HepG2 (cell line): ENCODE results near the gene STX10. TPM values are rescaled to one million over a fixed set of nuclear protein-coding genes. Genes with fewer than 3 reads are reported as not detected.

Source experiments
- AHR ChIP-seq: IDR thresholded peaks from 2 replicates; pipeline ENCODE4 v1.6.1; 2018; ENCODE audit warnings: missing genetic modification reagents, missing compliant biosample characterization
- BRCA1 ChIP-seq: sonication (generic); formaldehyde crosslinking; IDR thresholded peaks from 2 replicates; pipeline ENCODE4 v1.4.0; 2020; ENCODE audit warnings: missing genetic modification reagents
- DPF2 ChIP-seq: sonication (generic); formaldehyde crosslinking; IDR thresholded peaks from 2 replicates; pipeline ENCODE4 v1.4.0; 2020; ENCODE audit warnings: mild to moderate bottlenecking, low read depth, missing genetic modification reagents, borderline replicate concordance
- EP300 ChIP-seq, 3 experiments: sonication (generic) in 1 of 3; formaldehyde crosslinking in 1 of 3; IDR thresholded peaks; 2 replicates each; pipeline versions ENCODE4 v1.5.1 to v1.6.1; 2011 to 2020; ENCODE audit warnings: low read depth in 2 of 3, low read length in 2 of 3, borderline replicate concordance in 1 of 3, improper control_type of control experiment in 1 of 3, mild to moderate bottlenecking in 1 of 3, missing genetic modification reagents in 1 of 3, moderate library complexity in 1 of 3
- FOXP4 ChIP-seq: sonication (generic); formaldehyde crosslinking; IDR thresholded peaks from 2 replicates; pipeline ENCODE4 v1.4.0; 2020; ENCODE audit warnings: missing genetic modification reagents
- HOXA9 ChIP-seq: sonication (generic); formaldehyde crosslinking; IDR thresholded peaks from 2 replicates; pipeline ENCODE4 v1.8.1; 2022; ENCODE audit warnings: missing genetic modification reagents, mild to moderate bottlenecking, moderate library complexity, borderline replicate concordance
- MNT ChIP-seq: fragments of 450-650 bp; IDR thresholded peaks from 2 replicates; pipeline ENCODE4 v1.6.1; 2016
- SNAPC2 ChIP-seq: sonication (generic); formaldehyde crosslinking; IDR thresholded peaks from 2 replicates; pipeline ENCODE4 v1.8.1; 2022; ENCODE audit warnings: mild to moderate bottlenecking, missing genetic modification reagents
- TEAD3 ChIP-seq: optimal IDR thresholded peaks from 2 replicates; pipeline ENCODE3; 2016; ENCODE audit warnings: borderline replicate concordance
- TFAP4 ChIP-seq: sonication (generic); IDR thresholded peaks from 2 replicates; pipeline ENCODE4 v1.6.1; 2016; ENCODE audit warnings: low read depth, borderline replicate concordance
- TMF1 ChIP-seq: sonication (generic); formaldehyde crosslinking; IDR thresholded peaks from 2 replicates; pipeline ENCODE4 v1.8.1; 2022; ENCODE audit warnings: low read depth, missing genetic modification reagents
- ZC3H13 ChIP-seq: sonication (generic); formaldehyde crosslinking; IDR thresholded peaks from 2 replicates; pipeline ENCODE4 v1.8.1; 2023; ENCODE audit warnings: mild to moderate bottlenecking, missing genetic modification reagents, moderate library complexity
- ZFP62 ChIP-seq: sonication (generic); formaldehyde crosslinking; IDR thresholded peaks from 2 replicates; pipeline ENCODE4 v1.4.0; 2020; ENCODE audit warnings: missing genetic modification reagents
- ZFYVE20 ChIP-seq: sonication (generic); formaldehyde crosslinking; IDR thresholded peaks from 2 replicates; pipeline ENCODE4 v1.8.0; 2023; ENCODE audit warnings: low read depth, mild to moderate bottlenecking, moderate library complexity, missing genetic modification reagents, borderline replicate concordance
- ZKSCAN1 ChIP-seq: fragments of 150-350 bp; IDR thresholded peaks from 2 replicates; pipeline ENCODE4 v1.6.1; 2014; ENCODE audit warnings: low read length
- ZKSCAN8 ChIP-seq: IDR thresholded peaks from 2 replicates; pipeline ENCODE4 v1.6.1; 2016; ENCODE audit warnings: borderline replicate concordance, missing genetic modification reagents, missing compliant biosample characterization
- ZNF124 ChIP-seq: sonication (generic); formaldehyde crosslinking; IDR thresholded peaks from 2 replicates; pipeline ENCODE4 v1.4.0; 2020; ENCODE audit warnings: missing genetic modification reagents
- ZNF230 ChIP-seq: sonication (generic); formaldehyde crosslinking; IDR thresholded peaks from 2 replicates; pipeline ENCODE4 v1.4.0; 2020; ENCODE audit warnings: mild to moderate bottlenecking, missing genetic modification reagents
- ZNF232 ChIP-seq: sonication (generic); formaldehyde crosslinking; IDR thresholded peaks from 2 replicates; pipeline ENCODE4 v1.4.0; 2020; ENCODE audit warnings: missing genetic modification reagents, borderline replicate concordance
- ZNF275 ChIP-seq: sonication (generic); formaldehyde crosslinking; IDR thresholded peaks from 2 replicates; pipeline ENCODE4 v1.8.0; 2022; ENCODE audit warnings: missing genetic modification reagents, mild to moderate bottlenecking, inconsistent platforms, borderline replicate concordance
- ZNF329 ChIP-seq: sonication (generic); formaldehyde crosslinking; IDR thresholded peaks from 2 replicates; pipeline ENCODE4 v1.9.0; 2021; ENCODE audit warnings: low read depth, mild to moderate bottlenecking, missing genetic modification reagents
- ZNF556 ChIP-seq: sonication (generic); formaldehyde crosslinking; IDR thresholded peaks from 2 replicates; pipeline ENCODE4 v1.4.0; 2020; ENCODE audit warnings: mild to moderate bottlenecking, missing genetic modification reagents, borderline replicate concordance
- ZSCAN29 ChIP-seq: sonication (generic); formaldehyde crosslinking; conservative IDR thresholded peaks from 2 replicates; pipeline ENCODE4 v1.4.0; 2020; ENCODE audit warnings: mild to moderate bottlenecking, missing genetic modification reagents
- polyA plus RNA-seq, 8 experiments: library from polyadenylated mRNA; depleted of rRNA in 3 of 8; stranded (reverse) in 7 of 8; unstranded in 1 of 8; fragments of >200 nt; fragmentation: Illumina TruSeq in 4 of 8; extraction: Trizol in 4 of 8; gene quantifications; 2 replicates each; pipeline versions ENCODE4 v1.2.1 to v1.2.3, GENCODE V29; 2011 to 2016; ENCODE audit warnings: low read depth in 4 of 8, missing spikeins in 1 of 8, mixed read lengths in 1 of 8; ENCODE audit not compliant: insufficient read depth in 1 of 8
- total RNA-seq, 5 experiments: library from RNA; depleted of rRNA; stranded (reverse); fragments of >200 nt; fragmentation: Illumina TruSeq; extraction: Trizol; gene quantifications; 2 replicates each; pipeline ENCODE4 v1.2.3, GENCODE V29; 2016; ENCODE audit warnings: low read depth in 1 of 5

STX10 gene
- total and polyA plus RNA-seq, 2 of the 13 experiments (the other 11 are each of a cell fraction or from before 2014, with no cell fraction given): 47.9 to 66.4 TPM

GRCh38 chr19:13162724-13163608 is 12.8 kb upstream of the STX10 start (continued):
- TF ChIP-seq ZNF230: peak; percentile 31
- peak; percentile 54; the same call in 1 of the 2 replicates for TF ChIP-seq ZC3H13 (CRISPR knock-in tag)
- TF ChIP-seq DPF2 (CRISPR knock-in tag): peak; percentile 33; the same call in 1 of the 2 replicates
- TF ChIP-seq ZNF329 (CRISPR knock-in tag): 0 out of 2 replicates have a peak, but pooled peaks have one; percentile 32
- TF ChIP-seq ZKSCAN1: no peak
- TF ChIP-seq ZNF275 (CRISPR knock-in tag): peak; percentile 75; the same call in 1 of the 2 replicates
- TF ChIP-seq TFAP4: peak; percentile 89; the same call in 1 of the 2 replicates
- TF ChIP-seq ZFP62 (CRISPR knock-in tag): no peak
- TF ChIP-seq ZNF556 (CRISPR knock-in tag): peak; percentile 78; the same call in 1 of the 2 replicates
- no peak for TF ChIP-seq TMF1 (CRISPR knock-in tag)
- TF ChIP-seq BRCA1: no peak
- TF ChIP-seq ZSCAN29 (CRISPR knock-in tag): no peak
- TF ChIP-seq ZNF124: peak; percentile 77; the same call in 1 of the 2 replicates
- TF ChIP-seq MNT: peak; percentile 34; the same call in 1 of the 2 replicates
- no peak for TF ChIP-seq ZNF232 (CRISPR knock-in tag)
- no peak for TF ChIP-seq ZFYVE20 (CRISPR knock-in tag)
- peak; percentile 88; the same call in 1 of the 2 replicates for TF ChIP-seq ZKSCAN8
- no peak for TF ChIP-seq HOXA9 (CRISPR knock-in tag)
- TF ChIP-seq TEAD3: peak; percentile 87
- TF ChIP-seq EP300 (IDR thresholded peaks at IDR 0.05; ENCODE audit: low read depth in 2 of 2, low read length in 2 of 2): no peak; a peak in 1 of 4 replicates
- TF ChIP-seq EP300 (CRISPR knock-in tag; IDR thresholded peaks at IDR 0.05; ENCODE audit: borderline replicate concordance): peak; percentile 67; the same call in 1 of the 2 replicates
- TF ChIP-seq FOXP4 (CRISPR knock-in tag): peak; percentile 81
- TF ChIP-seq SNAPC2 (CRISPR knock-in tag): no peak
- TF ChIP-seq AHR (CRISPR knock-in tag): peak; percentile 76
